ENCODE measurements around the gene SLX1A. TPM values are rescaled to one million over a fixed set of nuclear protein-coding genes. Genes with fewer than 3 reads are reported as not detected.

Gene SLX1A
- total RNA-seq, 2 experiments from 2014 or later: 116 to 129 TPM

DNA sequence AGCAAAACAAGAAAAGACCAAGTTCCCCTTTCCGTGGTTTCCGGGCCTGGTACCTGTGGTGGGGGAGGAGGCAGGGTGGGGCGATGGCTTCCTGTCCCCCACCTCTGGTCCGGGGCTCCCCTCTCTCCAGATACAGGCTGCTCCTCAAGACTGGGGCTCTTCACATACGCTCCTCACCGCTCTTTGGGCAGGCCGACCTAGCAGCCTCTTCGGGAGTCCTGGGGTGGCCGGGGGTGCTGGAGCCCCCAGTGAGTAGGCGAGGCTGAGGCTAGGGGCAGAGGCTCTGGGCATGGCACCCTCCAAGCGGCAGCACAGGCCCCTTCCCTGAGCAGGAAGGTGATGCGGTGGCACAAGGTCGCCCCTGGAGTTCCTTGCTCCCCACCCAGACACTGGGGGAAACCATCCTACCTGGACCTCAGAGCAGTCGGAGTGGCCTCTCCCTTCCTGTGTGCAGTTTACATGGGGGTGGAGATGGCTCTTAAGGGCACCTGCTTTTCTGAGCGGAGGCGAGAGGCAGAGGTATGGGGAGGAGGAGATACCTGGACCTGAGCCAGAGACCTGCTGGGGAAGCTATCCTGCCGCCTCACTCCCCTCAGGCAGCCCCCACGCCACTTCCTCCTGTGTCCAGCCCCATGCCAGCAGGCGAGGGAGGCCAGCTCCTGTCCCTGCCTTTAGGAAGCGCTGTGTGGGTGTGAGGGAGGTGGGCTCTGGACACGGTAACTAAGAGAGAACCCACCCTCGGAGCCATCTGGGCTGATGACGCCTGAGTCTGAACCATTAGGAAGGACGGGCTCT, 9.4 kb upstream of the SLX1A start:
- DNase-seq (peak; percentile 88), ATAC-seq (peak; percentile 18)
- H3K27me3 Mint-ChIP-seq: no peaks in the 10 kb centered on the region
- peak overlapping the region; percentile 100 for H3K4me3 Mint-ChIP-seq
- no peaks in the 10 kb centered on the region for H3K9me3 Mint-ChIP-seq
- peaks cover 28% of the 10 kb centered on the region for H3K4me1 Mint-ChIP-seq (ENCODE audit: low read depth)
- intact Hi-C loops (cut with micrococcal nuclease): no loop called here
- peak overlapping the region; percentile 100 for H3K27ac Mint-ChIP-seq
- POLR2A ChIA-PET: interaction anchor here (1.0 to 4.5 kb wide), 10 partner anchors 47 to 351 kb away, joined by 3 to 47 read pairs (median 6); partner anchors contain the start of genes ALDOA, TBX6, YPEL3 and ZNF747
- CTCF ChIA-PET: interaction anchor here (0.8 to 2.0 kb wide), 3 partner anchors 72 to 225 kb away, joined by 3 to 19 read pairs (median 4); partner anchors contain the start of genes GDPD3 and TBX6
- TF ChIP-seq, protein P1, sequence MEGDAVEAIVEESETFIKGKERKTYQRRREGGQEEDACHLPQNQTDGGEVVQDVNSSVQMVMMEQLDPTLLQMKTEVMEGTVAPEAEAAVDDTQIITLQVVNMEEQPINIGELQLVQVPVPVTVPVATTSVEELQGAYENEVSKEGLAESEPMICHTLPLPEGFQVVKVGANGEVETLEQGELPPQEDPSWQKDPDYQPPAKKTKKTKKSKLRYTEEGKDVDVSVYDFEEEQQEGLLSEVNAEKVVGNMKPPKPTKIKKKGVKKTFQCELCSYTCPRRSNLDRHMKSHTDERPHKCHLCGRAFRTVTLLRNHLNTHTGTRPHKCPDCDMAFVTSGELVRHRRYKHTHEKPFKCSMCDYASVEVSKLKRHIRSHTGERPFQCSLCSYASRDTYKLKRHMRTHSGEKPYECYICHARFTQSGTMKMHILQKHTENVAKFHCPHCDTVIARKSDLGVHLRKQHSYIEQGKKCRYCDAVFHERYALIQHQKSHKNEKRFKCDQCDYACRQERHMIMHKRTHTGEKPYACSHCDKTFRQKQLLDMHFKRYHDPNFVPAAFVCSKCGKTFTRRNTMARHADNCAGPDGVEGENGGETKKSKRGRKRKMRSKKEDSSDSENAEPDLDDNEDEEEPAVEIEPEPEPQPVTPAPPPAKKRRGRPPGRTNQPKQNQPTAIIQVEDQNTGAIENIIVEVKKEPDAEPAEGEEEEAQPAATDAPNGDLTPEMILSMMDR (IDR thresholded peaks at IDR 0.05): no peak
- peaks cover 44% of the 10 kb centered on the region for H3K36me3 Mint-ChIP-seq (ENCODE audit: low read depth)

DNA sequence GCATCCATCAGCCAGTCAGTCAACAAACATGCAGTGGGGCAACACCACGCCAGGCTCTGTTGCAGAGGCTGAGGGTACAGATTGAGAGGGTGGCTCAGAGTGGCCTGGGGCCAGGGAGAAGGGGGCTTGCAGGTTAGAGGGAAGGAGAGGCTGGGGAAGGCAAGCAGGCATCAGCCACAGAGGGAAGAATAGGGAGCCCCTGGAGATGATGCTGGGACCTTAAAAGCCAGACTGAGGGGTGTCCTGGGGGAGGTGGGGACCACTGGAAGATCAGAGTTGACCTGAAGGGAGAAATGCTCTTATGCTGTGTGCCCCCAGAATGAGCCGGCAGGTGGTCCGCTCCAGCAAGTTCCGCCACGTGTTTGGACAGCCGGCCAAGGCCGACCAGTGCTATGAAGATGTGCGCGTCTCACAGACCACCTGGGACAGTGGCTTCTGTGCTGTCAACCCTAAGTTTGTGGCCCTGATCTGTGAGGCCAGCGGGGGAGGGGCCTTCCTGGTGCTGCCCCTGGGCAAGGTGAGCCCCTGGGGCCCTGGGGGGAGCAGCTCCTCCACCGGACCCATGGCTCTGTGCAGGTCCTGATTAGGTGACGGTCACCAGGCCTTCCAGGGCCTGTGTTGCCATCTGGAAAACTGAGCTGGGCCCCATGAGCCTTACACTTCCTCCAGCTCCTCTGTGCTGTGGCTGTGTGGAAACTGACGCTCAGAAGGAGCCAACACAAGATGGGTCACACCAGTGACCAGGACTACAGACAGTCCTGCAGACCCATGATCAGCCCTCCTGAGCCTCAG, 8.6 kb upstream of the SLX1A start:
- Mint-ChIP-seq H3K36me3 (ENCODE audit: low read depth) (peaks cover 44% of the 10 kb centered on the region), H3K27me3 (no peaks in the 10 kb centered on the region), H3K9me3 (no peaks in the 10 kb centered on the region), H3K27ac (peak overlapping the region; percentile 100), H3K4me3 (peak overlapping the region; percentile 100), H3K4me1 (ENCODE audit: low read depth) (peaks cover 28% of the 10 kb centered on the region)
- CTCF ChIA-PET: interaction anchor here (1.1 to 2.7 kb wide), 5 partner anchors 73 to 224 kb away, joined by 3 to 19 read pairs (median 8); partner anchors contain the start of genes GDPD3 and TBX6
- DNase-seq (peak; percentile 61), ATAC-seq (peak; percentile 5)
- POLR2A ChIA-PET: interaction anchor here (0.7 to 4.5 kb wide), 18 partner anchors 12 to 448 kb away, joined by 3 to 47 read pairs (median 4); partner anchors contain the start of genes ALDOA, TBX6 and YPEL3
- TF ChIP-seq, protein P1 (IDR thresholded peaks at IDR 0.05): no peak
- intact Hi-C loops (cut with micrococcal nuclease): no loop called here

DNA sequence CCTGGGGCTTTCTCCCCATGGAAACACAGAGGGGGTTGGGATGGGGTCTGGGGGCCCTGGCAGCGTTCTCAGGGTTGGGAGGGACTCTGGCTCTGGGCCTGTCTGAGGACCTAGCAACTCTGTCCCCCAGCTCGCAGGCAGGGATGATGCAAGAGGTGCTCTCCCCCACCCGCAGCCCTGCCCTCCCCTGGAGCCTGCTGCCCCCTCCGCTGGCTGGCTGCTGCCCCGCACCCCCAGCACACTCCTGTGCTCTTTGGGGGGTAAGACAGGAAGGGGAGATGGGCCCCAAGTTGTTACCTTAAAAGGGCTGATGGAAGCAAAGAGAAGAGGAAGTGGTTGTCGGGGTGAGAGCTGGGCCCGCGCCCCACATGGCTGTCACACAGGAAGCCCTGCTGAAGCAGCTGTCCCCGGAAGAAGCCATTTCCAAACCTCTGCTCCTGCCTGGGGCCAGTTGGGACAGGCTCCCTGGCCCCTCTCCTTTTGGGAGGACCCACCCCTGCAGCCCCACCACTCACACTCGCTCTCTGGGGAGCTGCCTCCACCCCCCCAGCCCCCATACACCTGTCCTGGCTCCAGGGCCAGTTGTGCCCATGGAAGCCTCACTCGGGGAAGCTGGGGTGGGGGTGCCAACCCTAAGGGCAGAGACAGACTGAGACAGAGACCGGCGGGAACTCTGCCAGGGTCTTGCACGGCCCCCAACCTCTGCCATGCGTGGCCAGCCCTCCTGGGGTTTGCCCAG, 7.8 kb upstream of the SLX1A start:
- CTCF ChIA-PET: interaction anchor here (0.9 to 2.7 kb wide), 6 partner anchors 54 to 223 kb away, joined by 3 to 19 read pairs (median 6); partner anchors contain the start of genes GDPD3 and TBX6
- POLR2A ChIA-PET: interaction anchor here (0.9 to 4.5 kb wide), 19 partner anchors 56 to 447 kb away, joined by 3 to 47 read pairs (median 4); partner anchors contain the start of genes ALDOA, MAPK3, SEPTIN1 and TBX6
- Mint-ChIP-seq H3K4me1 (ENCODE audit: low read depth) (peaks cover 24% of the 10 kb centered on the region), H3K4me3 (peak overlapping the region; percentile 100), H3K27ac (peak overlapping the region; percentile 100), H3K27me3 (no peaks in the 10 kb centered on the region), H3K36me3 (ENCODE audit: low read depth) (peaks cover 44% of the 10 kb centered on the region), H3K9me3 (no peaks in the 10 kb centered on the region)
- DNase-seq (peak; percentile 95), ATAC-seq (peak; percentile 49)
- intact Hi-C loops (cut with micrococcal nuclease): no loop called here
- TF ChIP-seq, protein P1 (IDR thresholded peaks at IDR 0.05): no peak

DNA sequence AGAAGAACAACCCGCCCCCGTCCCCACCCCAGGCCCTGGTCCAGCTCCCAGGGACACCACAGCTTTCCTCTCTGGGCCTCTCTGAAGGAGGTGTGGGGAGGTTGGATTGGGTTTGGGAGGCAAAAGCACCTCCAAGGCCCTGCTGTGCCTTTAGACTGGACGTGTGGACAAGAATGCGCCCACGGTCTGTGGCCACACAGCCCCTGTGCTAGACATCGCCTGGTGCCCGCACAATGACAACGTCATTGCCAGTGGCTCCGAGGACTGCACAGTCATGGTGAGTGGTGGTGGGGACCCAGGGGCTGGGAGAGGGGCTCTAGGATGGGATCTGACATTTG, 7.3 kb upstream of the SLX1A start:
- no peak for DNase-seq
- ChIA-PET POLR2A (interaction anchor here (0.6 to 4.5 kb wide), 14 partner anchors 57 to 447 kb away, joined by 3 to 47 read pairs (median 4); partner anchors contain the start of genes ALDOA, MAPK3, SEPTIN1 and TBX6), CTCF (interaction anchor here (0.6 to 2.7 kb wide), 7 partner anchors 55 to 372 kb away, joined by 3 to 19 read pairs (median 3); partner anchors contain the start of genes GDPD3 and TBX6)
- H3K27me3 Mint-ChIP-seq: no peaks in the 10 kb centered on the region
- peak overlapping the region; percentile 100 for H3K4me3 Mint-ChIP-seq
- H3K36me3 Mint-ChIP-seq (ENCODE audit: low read depth): peaks cover 44% of the 10 kb centered on the region
- H3K27ac Mint-ChIP-seq: peak overlapping the region; percentile 100
- no peak for ATAC-seq
- TF ChIP-seq, protein P1 (IDR thresholded peaks at IDR 0.05): no peak
- intact Hi-C loops (cut with micrococcal nuclease): no loop called here
- no peaks in the 10 kb centered on the region for H3K9me3 Mint-ChIP-seq
- H3K4me1 Mint-ChIP-seq (ENCODE audit: low read depth): peaks cover 22% of the 10 kb centered on the region

All from activated CD8-positive, alpha-beta T cell treated with anti-CD3 and anti-CD28 coated beads for 36 hours (primary cell).